GM12873 (cell line): ENCODE data around the gene MICB.

ENCODE experiments used
- TF ChIP-seq, protein P1 (sequence below): IDR thresholded peaks from 2 replicates; pipeline ENCODE4 v1.5.1; 2012; ENCODE audit warnings: low read depth, mild to moderate bottlenecking, moderate library complexity, low read length, control low read depth; ENCODE audit not compliant: insufficient read depth; ENCODE audit errors: missing control alignments

Gene MICB

DNA sequence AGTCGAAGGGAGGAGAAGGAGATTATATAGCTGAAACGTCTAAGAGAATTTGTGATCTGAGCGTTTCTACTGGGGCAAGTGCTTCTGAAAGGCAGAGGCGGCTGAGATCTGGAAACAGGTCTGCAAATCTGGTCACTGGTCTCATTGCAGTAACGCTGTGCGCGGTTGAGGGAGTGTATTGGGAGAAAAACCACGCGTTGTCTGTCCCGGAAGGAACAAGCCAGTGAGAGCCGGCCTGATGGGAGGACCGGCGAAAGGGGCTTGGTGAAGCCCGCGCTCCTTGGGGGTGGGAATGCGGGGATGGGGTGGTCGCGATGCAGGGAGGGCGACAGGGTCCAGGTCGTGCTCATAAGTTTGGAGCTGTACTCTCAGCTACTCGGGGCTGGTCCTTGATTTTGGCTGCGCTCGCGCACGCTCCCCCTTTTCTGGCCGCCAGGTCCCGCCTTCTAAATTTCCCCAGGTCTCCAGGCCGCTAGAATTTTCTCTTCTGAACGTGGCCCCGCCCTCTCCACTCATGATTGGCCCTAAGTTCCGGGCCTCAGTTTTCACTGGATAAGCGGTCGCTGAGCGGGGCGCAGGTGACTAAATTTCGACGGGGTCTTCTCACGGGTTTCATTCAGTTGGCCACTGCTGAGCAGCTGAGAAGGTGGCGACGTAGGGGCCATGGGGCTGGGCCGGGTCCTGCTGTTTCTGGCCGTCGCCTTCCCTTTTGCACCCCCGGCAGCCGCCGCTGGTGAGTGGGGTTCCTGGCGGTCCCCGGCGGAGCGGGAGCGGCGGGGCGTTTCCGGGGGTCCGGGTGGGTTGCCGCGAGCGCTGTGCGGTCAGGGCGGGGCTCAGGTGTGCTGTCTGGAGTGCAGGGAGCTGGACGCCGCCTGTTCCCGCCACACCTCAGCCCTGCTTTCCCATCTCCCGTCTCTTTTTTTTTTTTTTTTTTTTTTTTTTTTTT, at the start of gene MICB:
MICB (plus strand) TSS at position 615 of the 946 bp plus-strand sequence; CDS start at position 664, 49 bp downstream.
- TF ChIP-seq, protein P1, sequence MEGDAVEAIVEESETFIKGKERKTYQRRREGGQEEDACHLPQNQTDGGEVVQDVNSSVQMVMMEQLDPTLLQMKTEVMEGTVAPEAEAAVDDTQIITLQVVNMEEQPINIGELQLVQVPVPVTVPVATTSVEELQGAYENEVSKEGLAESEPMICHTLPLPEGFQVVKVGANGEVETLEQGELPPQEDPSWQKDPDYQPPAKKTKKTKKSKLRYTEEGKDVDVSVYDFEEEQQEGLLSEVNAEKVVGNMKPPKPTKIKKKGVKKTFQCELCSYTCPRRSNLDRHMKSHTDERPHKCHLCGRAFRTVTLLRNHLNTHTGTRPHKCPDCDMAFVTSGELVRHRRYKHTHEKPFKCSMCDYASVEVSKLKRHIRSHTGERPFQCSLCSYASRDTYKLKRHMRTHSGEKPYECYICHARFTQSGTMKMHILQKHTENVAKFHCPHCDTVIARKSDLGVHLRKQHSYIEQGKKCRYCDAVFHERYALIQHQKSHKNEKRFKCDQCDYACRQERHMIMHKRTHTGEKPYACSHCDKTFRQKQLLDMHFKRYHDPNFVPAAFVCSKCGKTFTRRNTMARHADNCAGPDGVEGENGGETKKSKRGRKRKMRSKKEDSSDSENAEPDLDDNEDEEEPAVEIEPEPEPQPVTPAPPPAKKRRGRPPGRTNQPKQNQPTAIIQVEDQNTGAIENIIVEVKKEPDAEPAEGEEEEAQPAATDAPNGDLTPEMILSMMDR, result no peak

DNA sequence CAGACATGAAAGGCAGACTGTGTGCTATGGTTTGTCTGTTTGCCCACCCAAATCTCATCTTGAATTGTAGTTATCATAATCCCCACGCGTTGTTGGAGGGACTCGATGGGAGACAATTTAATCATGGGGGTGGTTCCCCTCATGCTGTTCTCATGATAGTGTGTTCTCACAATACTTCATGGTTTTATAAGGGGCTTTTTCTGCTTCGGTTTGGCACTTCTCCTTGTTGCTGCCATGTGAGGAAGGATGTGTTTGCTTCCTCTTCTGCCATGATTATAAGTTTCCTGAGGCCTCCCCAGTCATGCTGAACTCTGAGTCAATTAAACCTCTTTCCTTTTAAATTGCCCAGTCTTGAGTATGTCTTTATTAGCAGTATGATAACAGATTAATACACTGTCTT, 47.2 kb upstream of the MICB start:
- TF ChIP-seq, protein P1, result no peak

DNA sequence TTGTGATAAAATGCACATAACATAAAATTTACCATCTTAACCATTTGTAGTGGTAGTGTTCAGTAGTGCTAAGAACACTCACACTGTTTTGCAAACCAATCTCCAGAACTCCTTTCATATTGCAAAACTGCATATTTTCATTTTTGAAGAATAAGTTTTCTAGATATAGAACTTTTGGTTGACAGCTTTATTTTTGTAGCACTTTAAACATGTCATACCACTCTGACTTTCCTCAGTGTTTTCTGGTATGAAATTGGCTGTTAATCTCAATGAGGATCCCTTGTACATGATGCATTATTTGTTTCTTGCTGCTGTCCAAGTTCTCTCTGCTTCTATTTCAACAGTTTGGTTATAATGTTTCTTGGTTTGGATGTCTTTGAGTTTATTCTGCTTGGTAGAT, 45.1 kb upstream of the MICB start:
- TF ChIP-seq, protein P1, result no peak

DNA sequence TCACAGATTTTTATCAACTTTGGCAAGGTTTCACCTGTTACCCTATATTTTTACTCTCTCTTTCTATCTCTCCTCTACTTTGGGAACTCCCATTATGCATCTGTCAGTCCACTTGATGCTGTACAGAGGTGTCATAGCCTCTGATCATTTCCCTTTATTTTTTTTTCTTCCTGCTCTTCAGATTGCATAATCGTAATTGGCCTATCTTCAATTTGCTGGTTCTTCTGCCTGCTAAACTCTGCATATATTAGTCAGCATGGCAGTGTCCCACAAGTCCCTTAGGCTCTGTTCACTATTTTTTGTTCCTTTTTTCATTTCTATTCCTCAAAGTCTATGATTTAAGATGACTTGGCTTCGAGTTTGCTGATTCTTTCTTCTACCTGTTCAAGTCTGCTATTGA, 44.7 kb upstream of the MICB start:
- TF ChIP-seq, protein P1, result no peak

DNA sequence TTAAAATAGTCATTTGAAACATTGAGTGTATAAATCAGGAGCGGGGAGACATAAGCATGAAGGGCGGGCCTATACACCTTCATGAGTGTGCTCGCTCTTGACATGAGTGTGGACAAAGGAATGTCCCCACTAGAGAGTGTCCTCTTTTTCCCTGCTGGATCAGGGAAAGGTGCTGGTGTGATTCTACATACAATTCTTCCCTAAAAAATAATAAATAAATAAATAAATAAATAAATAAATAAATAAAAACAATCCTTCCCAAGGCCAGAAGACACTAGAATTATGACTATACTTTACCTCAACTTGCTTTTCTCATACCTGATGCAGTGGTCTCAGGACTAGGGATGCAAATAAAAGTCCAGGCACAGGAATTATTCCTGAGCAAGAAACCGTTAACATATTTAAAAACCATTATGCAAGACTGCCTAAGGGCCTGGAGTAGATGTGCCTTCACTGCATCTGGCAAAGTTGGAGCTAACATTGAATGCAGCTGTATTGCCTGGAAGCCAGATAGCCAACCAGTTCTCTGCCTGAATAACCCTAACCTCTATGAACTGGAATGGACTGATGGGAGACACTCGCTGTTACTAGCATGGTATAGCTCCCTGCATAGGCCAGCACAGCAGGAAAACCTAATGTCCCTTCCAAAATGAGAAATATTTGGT, 37.5 kb upstream of the MICB start:
- TF ChIP-seq, protein P1, result no peak

DNA sequence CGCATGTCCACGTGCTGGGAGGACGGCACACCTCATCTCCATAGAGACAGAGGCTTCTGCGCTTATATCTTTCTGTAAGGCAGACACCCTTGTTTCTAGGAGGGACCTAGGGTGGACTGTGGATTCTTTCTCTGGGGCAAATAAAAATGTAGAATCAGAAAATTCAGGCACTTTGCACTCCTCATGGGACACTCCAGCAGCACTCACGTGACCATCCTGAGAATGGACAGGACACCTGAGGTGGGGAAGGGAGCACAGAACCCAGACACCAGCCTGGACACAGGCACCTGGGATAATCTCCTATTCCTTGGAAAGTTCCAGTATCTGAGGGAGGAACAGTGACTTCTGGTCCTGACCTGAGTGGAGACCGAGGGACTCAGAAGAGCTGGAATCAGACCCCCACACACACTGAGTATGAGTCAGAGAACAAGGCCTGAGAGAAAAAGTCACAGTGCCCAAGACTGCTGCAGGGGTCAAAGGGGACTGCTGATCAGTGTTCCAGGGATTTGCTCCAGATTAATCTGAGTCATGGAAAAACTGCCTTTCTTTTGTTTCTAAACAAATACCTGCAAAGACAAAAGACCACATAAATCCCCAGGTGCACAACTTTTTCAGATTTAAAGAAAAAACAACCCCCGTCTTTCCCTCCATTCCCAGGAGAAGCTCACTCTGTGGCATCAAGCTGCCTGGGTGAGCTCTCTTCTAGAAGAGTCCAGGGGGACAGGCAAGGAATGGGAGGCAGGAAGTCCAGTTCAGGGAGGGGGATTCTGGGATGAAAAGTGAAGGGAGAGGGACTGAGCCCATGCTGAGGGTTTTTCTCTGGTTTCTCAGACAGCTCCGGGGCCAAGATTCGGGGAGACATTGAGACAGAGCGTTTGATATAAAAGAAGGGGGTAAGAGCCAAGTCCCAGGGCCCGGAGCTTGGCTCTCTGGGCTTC, 35.6 kb upstream of the MICB start:
- TF ChIP-seq, protein P1, result no peak
